Measurements from ENCODE around the gene DPAGT1.
"Not testable (repeated sequence)": the region's sequence is repeated elsewhere in the genome, so short reads cannot be mapped to it uniquely, and the experiment has no call there.

Gene DPAGT1

DNA sequence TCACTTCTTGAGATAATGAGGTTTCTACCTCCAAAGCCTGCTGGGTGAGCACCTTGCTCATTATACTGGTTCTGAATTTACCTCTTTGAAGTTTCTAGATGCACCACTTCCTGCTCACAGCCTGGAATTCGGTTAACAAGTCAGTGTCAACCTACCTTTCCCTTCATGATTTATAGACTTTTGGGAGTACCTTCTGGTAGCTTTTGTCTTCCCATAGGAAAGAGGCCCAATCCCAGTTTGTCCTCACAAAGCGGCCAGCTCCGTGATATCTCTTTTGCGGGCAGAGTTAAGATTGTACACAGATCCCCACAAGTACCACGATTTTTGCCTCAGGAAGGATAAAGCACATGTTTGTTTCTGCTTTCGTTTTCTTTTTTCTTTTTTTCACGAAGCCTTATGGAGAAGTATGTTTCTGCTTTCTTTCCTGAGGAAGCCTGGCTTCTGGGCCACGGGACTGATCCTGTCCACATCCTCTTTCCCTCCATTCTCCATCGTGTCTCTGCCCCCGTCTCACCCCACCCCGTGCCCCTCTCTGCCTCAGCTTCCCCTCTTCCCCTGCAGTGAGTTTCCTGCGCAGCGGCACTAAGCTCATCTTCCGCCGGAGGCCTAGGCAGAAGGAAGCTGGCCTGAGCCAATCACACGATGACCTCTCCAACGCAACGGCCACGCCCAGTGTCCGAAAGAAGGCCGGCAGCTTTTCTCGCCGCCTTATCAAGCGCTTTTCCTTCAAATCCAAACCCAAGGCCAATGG lies 14.0 kb upstream of the DPAGT1 start:
- no peak for DNase-seq (ENCODE audit: low read depth, low spot score)

GRCh38 chr11:119114351-119114750 lies 12.7 kb upstream of the DPAGT1 start:
- no peak for DNase-seq (ENCODE audit: low read depth, low spot score)

- DNase-seq (ENCODE audit: low read depth, low spot score), result no peak
Measured at GRCh38 chr11:119113716-119114115, 12.1 kb upstream of the DPAGT1 start.

- no peak for DNase-seq (ENCODE audit: low read depth, low spot score)
Measured at GRCh38 chr11:119112314-119113020, 10.8 kb upstream of the DPAGT1 start.

DNA sequence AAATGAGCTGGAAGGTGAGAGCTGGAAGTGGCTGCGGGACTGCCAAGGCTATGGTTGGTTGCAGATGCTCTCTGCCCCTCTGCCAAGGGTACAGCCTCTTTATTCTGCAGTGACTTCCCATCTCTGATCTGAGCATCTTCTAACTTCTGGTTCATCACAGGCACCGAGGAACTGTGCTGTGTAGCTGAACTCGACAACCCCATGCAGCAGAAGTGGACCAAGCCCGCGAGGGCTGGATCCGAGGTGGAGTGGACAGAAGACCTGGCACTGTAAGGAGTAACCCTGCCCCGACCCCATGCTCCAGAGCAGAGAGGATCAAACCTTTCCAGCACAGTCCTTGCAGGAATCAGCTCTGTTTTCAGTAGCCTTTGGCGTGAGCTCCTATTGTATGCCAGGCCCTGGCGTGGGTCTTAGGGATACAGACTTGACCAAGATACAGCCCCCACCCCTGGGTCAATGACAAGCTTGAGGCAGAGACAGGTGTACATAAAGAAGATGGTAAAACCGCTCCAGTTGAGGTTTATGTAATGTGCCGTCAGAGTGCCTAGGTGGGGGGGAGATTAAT lies 9.8 kb upstream of the DPAGT1 start:
- DNase-seq (ENCODE audit: low read depth, low spot score), result no peak

- DNase-seq (ENCODE audit: low read depth, low spot score), result no peak
Measured at GRCh38 chr11:119110439-119110838, 8.8 kb upstream of the DPAGT1 start.

DNA sequence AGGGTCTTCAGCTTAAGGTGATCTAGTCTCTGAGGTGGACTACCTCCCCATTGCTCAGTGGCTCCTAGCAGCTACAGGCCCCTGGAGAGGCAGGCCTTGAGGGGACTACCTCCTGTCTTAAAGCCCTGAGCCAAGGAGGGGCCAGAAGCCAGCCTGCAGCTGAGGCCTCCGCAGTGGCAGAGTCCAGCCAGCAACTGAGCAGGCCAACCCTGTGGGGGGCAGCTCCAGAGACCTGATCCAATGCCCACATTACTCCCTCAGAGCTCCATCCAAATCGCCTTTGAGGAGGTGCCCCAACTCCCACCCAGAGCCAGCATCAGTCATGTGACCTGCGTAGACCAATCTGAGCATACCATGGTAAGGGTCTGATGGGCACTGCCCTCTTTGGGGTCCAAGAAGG lies 8.2 kb upstream of the DPAGT1 start:
- no peak for DNase-seq (ENCODE audit: low read depth, low spot score)

- no peak for DNase-seq (ENCODE audit: low read depth, low spot score)
Measured at GRCh38 chr11:119108857-119109221, 7.2 kb upstream of the DPAGT1 start.

DNA sequence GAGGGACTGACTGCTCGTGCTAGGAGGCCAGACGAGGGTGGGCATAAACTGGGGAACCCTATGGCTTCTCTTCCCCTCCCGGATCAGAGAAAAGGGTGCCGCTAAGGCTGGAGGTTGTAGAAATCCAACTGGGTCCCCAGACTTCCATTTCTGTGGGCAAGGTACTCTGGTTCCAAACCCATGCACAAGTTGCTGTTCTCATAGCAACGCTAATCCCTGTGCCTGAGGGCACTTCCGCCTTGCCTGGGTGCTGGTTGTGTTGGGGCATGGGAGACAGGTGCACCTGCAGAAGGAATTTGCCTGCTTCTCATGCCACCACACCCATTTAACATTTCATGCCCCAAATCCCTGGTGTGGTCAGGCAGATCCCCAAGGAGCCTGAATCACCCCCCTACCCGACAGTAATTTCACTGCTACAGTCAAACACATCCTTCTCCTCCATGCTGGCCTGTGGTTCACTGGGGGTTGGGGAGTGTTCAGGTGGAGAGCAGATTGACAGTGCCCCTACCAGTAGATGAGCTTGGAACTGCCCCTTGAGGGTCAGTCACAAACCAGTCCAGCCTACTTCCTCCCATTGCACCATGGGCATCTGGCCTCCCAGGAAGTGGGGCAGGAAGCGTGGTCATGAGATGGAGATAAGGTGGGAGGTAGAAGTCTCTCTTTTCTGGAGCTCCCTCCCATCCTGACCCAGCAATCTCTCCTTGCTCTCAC lies 6.6 kb upstream of the DPAGT1 start:
- DNase-seq (ENCODE audit: low read depth, low spot score), result no peak

- no peak for DNase-seq (ENCODE audit: low read depth, low spot score)
Measured at GRCh38 chr11:119107538-119108145, 6.0 kb upstream of the DPAGT1 start.

DNA sequence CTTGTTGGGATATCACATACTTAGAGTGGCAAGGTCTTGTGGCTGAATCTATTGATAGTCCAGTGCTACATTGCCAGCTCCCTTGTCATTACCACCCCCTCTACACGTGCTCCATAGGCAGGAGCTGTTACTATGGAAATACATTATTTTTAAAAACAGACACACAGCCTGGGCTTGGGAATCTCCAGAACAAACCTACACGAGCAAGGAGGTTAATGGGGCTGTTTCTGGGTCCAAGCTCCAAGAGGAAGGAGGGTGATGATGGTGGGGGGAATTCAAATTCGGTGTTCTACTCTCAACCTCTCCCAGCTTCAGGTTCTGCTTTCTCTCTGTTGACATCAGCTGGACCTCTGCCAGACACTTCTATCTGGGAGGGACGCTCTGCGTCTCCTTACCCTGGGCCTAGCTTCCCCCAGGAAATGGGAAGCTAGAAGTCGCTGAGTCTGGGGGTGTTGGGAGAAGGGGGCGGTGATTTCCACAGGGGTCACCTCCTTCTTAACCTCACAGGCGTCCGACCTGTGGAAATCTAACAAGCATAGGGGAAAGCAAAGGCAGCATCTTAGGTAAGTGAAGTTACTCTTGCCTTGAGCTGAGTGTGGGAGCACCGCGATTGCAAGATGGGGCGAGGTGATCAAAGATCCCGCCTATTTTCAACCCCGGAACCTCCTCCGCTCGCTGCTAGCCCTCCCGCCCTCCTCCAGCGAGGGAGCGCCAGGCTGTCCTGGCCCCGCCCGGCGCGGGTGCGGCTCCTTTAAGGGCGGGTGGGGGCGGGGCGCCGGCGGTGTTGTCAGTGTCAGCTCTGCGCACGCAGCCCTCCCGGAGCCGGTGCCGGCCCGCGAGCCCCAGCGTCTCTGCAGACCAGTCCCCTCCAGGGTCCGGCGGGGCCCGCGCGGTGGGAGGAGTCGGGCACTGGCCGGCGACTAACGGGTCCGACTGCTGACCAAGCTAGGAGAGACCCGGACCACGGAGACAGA lies 5.2 kb upstream of the DPAGT1 start, which contains the start of gene C2CD2L:
Gene C2CD2L, plus strand, starts transcription at position 781 of the 974 bp plus-strand sequence. CDS start 398 bp downstream, outside the sequence.
- peak; percentile 79 for DNase-seq (ENCODE audit: low read depth, low spot score)

- DNase-seq (ENCODE audit: low read depth, low spot score), result no peak
Measured at GRCh38 chr11:119103793-119104192, 2.1 kb upstream of the DPAGT1 start.

DNA sequence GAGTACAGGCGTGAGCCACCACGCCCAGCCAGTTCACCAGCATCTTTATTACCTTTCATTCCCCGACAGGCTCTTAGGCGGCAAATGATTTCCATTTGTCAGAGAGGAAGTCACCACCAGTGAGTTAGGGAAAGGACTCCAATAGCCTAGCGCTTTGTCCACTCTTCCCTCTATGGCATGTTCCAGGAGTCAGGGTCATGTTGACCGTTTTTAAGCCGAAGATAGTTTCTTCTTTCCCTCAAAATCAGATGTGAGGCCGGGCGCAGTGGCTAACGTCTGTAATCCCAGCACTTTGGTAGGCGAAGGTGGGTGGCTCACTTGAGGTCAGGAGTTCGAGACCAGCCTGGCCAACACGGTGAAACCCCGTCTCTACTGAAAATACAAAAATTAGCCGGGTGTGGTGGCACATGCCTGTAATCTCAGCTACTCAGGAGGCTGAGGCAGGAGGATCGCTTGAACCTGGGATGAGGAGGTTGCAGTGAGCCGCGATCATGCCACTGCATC lies 1.6 kb upstream of the DPAGT1 start:
- not testable (repeated sequence) for DNase-seq (ENCODE audit: low read depth, low spot score)

DNA sequence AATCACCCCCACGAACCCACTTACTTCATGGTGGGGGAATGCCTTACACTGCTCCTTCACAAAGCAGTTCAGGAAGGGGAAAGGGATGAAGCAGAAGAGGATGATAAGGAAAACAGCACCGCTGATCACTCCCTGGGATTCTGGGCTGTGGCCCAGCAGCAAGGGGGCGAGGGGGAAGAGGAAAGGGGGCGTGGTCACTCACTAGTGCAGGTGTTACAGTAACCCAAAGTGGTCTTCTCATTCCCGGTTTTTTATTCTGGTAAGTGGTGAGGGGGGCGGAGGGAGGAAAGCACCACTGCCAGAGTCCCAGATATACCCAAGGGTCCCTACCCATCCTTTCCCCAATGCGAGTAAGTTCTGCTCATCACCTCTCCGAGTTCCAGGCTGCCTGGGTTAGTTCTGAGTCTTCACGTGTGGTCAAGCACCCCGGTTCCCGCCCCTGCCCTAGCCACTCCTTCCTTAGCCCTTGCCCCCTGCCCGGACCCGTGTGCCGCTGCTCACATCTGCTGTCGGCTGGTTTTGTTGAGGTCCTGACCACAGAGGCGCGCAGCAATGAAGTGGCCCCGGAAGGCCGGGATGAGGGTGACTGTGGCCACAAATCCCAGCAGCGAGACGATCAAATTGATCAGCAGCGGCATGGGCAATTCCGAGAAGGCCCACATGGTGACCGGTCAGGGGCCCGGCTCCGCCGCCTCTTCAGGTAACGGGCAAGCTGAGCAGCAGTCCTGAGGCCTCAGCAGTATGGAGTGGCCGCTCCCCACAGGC lies 477 bp downstream of the DPAGT1 start:
- DNase-seq (ENCODE audit: low read depth, low spot score), result no peak

- no peak for DNase-seq (ENCODE audit: low read depth, low spot score)
Measured at GRCh38 chr11:119100246-119100970, 1.2 kb downstream of the DPAGT1 start.

GRCh38 chr11:119099711-119100110 lies 1.9 kb downstream of the DPAGT1 start:
- DNase-seq (ENCODE audit: low read depth, low spot score), result no peak

GRCh38 chr11:119095066-119095880 lies 6.4 kb downstream of the DPAGT1 start:
- DNase-seq (ENCODE audit: low read depth, low spot score), result peak; percentile 98

- DNase-seq (ENCODE audit: low read depth, low spot score), result no peak
Measured at GRCh38 chr11:119094816-119095065, 6.9 kb downstream of the DPAGT1 start.
